Occipital lobe (tissue), 2 donors: ENCODE results near the gene CCDC157. TPM values are rescaled to one million over a fixed set of nuclear protein-coding genes. Genes with fewer than 3 reads are reported as not detected.
A peak's percentile ranks its signal among the peaks of the same experiment; 100 is the strongest.

ENCODE experiments used
- DNase-seq: peaks from one replicate; lab custom pipeline; 2025; lab: John Stamatoyannopoulos, UW
- total RNA-seq: library from RNA; depleted of rRNA; stranded (reverse); fragments of >200 nt; gene quantifications from one replicate; pipeline ENCODE4 v1.2.3, GENCODE V29; 2014

CCDC157 gene
- total RNA-seq, 1 donor from 2014 or later = 5.6 TPM

GRCh38 chr22:30411780-30412179 is 55.0 kb downstream of the CCDC157 start:
- no peak for DNase-seq

DNA sequence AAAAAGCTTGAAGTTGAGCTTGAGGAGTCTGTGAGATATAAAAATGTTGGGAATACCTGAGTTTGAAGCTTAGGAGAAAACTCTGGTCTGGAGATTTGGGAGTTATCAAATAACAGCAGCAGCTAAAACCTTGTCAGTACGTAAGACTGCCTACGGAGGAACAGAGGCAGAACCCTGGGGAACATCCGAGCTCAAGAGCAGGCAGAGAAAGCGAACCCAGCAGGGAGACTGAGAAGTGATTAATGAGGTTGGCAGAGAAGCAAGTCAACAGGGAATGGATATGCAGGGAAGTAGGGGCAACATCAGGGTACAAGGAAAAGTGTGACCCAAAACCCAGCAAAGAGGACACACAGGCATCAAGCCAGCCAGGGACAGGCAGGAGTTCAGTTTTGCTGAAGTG is 56.2 kb downstream of the CCDC157 start:
- DNase-seq = no peak

GRCh38 chr22:30413745-30414524 is 57.1 kb downstream of the CCDC157 start:
- DNase-seq = no peak

- DNase-seq = no peak
Measured at GRCh38 chr22:30414525-30415047, 57.8 kb downstream of the CCDC157 start.

- DNase-seq = no peak
Measured at GRCh38 chr22:30416403-30416802, 59.6 kb downstream of the CCDC157 start.

- DNase-seq = no peak
Measured at GRCh38 chr22:30416837-30417236, 60.0 kb downstream of the CCDC157 start.

DNA sequence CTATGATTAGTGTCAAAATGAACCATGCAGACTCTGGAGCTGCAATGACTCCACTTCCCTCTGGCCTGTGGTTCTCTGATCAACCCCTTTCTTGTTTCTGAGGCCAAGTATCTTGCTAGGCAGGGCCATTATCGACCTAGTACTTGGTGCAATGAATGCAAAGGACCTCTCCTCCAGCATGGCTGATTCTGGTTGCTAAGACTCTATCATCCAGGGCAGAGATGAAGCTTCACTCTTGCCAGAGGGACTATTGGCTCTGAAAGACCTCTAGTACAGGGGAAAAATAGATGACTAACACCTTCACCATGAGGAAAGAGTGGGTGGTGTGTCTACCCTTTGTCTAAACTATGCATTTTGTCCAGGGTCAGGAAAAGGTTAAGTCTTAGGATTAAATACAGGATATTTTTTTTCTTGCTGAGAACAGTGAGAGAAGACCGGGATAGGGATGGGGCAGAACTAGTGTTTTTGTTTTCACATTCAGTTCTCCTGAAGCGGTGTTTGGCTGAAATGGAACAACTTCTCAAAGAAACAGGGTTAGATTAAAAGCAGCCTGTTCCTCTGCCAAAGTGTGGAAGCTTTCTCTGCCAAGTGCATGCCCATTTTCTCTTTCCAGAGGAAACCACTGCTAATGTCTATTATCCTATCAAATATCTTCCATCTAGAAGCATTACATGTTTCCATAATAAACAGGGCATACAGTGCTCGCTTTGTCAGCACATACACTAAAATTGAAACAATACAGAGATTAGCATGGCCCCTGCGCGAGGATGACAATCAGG is 63.7 kb downstream of the CCDC157 start:
- no peak for DNase-seq

- no peak for DNase-seq
Measured at GRCh38 chr22:30421695-30422480, 65.1 kb downstream of the CCDC157 start.

DNA sequence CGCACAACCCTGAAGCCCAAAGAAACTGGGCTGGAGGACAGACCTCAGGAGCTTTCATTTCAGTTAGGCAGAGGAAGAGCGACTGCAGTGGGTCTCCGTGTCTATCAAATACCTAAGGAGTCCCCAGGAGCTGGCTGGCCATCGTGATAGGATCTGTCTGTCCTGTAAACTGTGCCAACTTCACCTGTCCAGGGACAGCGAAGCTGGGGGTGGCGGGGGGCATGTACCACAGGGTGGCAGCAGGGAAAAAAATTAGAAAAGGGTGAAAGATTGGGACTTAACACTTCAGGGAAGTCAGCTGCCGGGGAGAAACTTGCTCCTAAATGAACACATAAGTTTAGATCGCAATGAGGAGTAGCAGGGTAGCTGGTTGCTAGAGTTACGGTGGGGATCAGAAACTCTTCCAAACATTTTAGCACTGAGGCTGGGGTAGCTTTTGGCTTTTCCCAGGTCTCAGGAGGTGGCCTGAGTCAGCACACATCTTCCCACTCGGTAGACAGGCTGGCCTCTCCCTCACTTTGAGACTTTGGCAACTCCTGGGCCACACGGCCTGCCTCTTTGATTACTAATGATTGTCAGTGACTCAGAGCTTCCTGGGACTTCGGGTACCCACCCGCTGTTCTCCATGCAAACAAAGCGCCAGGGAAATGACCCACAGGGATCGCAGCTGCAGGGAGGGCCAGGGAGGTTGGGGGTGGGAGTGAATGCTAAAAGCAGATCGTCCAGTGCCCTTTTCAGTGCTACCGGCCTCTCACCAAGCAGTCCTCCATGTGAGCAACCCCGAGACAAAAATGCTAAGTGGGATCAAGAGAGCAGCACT is 65.9 kb downstream of the CCDC157 start:
- peak; percentile 72 for DNase-seq

DNA sequence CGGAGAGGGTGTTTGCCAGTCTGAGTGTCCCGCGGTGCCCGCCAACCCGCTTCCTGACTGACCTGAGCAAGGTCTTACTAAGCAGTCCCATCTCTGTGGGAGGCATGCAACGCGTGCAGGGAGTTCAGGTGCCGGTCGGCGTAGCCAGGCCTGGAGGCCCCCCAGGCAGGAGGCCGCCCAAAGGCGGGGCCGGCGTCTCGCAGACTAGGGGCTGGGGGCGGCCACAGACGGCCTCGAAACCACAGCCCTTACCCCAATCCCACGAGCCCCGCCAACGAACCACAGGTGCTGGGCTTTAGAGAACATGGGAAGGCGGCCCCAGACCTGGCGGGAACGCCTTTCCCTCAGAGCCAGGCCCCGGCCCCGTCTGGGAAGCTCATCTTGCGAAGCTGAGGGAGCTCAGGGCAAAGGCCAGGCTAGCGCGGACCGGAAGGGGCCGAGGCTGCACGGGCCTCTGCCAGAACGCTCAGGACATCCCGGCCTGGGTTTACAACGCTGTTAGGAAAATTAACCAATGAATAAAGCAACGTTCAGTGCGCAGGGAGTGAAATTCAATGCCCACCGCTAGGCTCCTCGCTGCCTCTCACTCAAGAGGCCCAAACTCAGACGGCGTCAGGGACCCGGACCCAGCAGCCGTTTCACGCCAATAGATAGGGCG is 66.6 kb downstream of the CCDC157 start:
- DNase-seq = no peak

DNA sequence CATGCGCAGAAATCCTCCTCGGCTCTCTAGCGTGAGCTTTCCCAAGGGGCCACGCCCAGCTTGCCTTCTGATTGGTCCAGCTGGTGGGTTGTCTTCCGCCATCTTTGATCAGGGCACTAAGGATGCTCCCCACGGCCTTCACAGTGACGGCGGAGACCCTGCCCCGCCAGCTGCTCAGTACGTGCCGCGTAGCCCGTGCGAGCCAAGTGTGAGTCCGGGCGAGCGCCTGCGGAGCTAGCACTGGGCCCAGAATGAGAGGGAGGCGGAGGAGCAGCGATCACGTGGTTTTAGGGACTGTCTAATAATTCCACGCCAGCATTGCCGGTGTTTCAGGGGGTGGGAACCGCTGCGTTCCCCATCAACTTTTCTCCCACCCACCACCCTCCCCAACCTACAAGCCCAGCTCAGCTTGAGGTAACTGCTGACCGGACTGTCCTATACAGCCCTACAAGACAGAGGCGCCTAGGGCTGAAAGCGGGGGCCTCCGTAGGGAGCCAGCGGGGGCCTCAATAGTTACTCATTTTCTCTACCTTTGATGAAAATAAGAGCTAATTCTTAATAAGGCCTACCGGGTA is 67.2 kb downstream of the CCDC157 start:
- peak; percentile 99 for DNase-seq

- no peak for DNase-seq
Measured at GRCh38 chr22:30424534-30425326, 67.9 kb downstream of the CCDC157 start.

DNA sequence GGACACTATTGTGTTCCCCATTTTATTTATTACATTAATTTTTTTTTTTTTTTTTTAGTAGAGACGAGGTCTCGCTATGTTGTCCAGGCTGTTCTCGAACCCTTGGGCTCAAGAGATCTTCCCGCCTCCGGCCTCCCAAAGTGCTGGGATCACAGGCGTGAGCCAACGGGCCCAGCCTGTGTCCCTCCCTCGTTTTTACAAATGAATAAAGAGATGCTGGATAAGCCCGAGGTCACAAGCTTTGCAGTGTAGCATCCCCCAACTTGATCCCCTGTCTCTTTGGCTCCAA is 68.5 kb downstream of the CCDC157 start:
- no peak for DNase-seq

GRCh38 chr22:30425616-30426387 is 69.0 kb downstream of the CCDC157 start, which contains the start of gene MTFP1:
Gene MTFP1, plus strand, starts transcription at chr22:30425768. Its CDS starts 112 bp downstream, at chr22:30425880.
- DNase-seq = no peak
